HUDEP-2 (cell line): ENCODE results near the gene TSPAN12.
A peak's percentile ranks its signal among the peaks of the same experiment; 100 is the strongest.
"Not testable (repeated sequence)": the region's sequence is repeated elsewhere in the genome, so short reads cannot be mapped to it uniquely, and the experiment has no call there.

Experiments used
- DNase-seq, 76 experiments: peaks; one replicate each; lab custom pipeline; 2025; ENCODE audit not compliant: unreplicated experiment in 76 of 76; lab: John Stamatoyannopoulos, UW

Gene TSPAN12, protein sequence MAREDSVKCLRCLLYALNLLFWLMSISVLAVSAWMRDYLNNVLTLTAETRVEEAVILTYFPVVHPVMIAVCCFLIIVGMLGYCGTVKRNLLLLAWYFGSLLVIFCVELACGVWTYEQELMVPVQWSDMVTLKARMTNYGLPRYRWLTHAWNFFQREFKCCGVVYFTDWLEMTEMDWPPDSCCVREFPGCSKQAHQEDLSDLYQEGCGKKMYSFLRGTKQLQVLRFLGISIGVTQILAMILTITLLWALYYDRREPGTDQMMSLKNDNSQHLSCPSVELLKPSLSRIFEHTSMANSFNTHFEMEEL

GRCh38 chr7:120857588-120858573 is at the start of gene TSPAN12:
Gene TSPAN12 (minus strand): TSS chr7:120858144. CDS start chr7:120856763, 1,381 bp downstream.
- DNase-seq, result peak in 47 of 76 experiments; percentile 8 to 70 (median 31)

GRCh38 chr7:120898715-120899499 is 41.0 kb upstream of the TSPAN12 start:
- no peak for DNase-seq

DNA sequence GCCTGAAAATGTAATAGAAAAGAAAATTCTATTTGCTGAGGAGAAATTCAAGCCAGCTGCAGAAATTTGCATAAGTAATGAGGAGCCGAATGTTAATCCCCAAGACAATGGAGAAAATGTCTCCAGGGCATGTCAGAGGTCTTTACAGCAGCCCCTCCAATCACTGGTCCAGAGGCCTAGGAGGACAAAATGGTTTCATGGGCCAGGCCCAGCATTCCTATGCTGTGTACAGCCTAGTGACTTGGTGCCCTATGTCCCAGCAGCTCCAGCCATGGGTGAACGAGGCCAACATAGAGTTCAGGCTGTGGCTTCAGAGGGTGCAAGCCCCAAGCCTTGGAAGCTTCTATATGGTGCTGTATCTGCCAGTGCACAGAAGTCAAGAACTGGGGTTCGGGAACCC is 37.3 kb upstream of the TSPAN12 start:
- DNase-seq, result not testable (repeated sequence)

DNA sequence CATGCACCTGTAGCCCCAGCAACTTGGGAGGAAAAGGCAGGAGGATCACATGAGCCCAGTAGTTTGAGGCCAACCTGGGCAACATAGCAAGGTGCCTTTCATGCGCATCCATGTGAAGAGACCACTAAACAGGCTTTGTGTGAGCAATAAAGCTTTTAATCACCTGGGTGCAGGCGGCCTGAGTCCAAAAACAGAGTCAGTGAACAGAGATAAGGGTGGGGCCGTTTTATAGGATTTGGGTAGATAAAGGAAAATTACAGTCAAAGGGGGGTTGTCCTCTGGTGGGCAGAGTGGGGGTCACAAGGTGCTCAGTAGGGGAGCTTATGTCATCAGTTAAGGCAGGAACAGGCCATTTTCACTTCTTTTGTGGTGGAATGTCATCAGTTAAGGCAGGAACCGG is 27.7 kb upstream of the TSPAN12 start:
- DNase-seq, result peak in 1 of 76 experiments; percentile 1

GRCh38 chr7:120877701-120878100 is 19.8 kb upstream of the TSPAN12 start:
- DNase-seq, result no peak

GRCh38 chr7:120876922-120877321 is 19.0 kb upstream of the TSPAN12 start:
- no peak for DNase-seq

DNA sequence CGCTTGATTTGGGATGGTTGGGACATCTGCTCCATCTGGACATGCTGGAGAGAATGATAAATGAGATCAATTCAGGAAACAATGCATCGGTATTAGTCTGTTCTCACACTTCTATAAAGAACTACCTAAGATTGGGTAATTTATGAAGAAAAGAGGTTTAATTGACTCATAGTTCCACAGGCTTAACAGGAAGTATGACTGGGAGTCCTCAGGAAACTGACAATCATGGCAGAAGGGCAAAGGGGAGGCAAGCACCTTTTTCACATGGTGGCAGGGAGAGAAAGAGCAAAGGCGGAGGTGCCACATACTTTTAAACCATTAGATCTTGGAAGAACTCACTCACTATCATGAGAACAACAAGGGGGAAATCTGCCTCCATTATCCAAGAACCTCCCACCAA is 16.8 kb upstream of the TSPAN12 start:
- DNase-seq, result no peak

- DNase-seq, result no peak
These were observed 16.1 kb upstream of the TSPAN12 start for GRCh38 chr7:120874016-120874415.

GRCh38 chr7:120873401-120873800 is 15.5 kb upstream of the TSPAN12 start:
- DNase-seq, result no peak

DNA sequence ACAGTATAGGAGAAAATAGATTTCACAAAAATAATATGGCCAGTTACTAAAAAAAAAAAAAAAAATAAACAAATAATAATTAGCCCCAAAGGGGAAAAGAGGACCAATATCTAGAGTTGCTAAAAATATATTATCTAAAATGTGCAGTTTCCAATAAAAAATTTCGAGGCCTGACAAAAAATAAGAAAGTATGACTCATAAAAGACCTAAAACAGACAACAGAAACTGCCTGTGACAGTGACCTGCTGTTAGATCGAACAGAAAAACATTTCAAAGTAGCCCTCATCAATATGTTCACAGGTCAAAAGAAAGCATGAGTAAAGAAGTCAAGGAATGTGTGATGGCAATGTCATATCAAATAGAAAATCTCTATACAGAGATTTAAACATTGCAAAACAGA is 11.8 kb upstream of the TSPAN12 start:
- no peak for DNase-seq

- no peak for DNase-seq
These were observed 10.0 kb upstream of the TSPAN12 start for GRCh38 chr7:120867932-120868331.

DNA sequence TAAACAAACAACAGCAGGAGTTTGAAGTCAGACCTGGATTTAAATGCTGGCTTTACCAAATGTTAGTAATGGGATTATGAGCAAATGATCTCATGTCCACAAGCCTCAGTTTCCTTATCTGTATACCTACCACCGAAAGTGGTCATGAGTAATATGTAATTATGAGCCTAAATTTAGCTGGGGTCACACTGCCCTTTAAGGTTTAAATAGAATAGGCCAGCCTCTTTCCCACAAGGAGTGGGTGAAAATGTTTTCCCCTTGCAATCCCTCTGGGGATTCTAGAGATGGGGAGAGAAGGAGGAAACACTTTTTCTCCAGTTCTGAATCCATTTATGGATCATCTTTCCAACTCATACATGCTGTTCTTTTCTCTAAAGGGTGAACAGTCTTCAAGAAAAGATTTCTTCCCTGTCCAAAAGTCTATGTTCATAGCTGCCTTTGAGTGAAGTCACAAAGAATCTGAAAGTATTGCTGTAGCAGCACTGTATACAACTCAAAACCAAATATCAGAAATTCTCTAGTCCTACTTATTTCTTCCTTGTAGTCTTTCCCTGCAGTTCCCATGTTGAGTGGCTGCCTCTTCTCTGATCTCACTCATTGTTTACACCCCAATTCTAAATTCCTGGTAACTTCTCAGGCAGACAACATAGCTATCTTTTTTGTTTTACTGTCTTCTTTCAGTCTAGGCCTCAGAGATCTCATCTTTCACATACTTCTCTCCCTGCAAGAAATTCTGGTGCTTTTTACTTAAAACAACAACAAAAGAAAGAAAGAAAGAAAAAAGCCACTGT is 7.4 kb upstream of the TSPAN12 start:
- DNase-seq, result no peak

- no peak for DNase-seq
These were observed 6.4 kb upstream of the TSPAN12 start for GRCh38 chr7:120864141-120864900.

- no peak for DNase-seq
These were observed 5.1 kb upstream of the TSPAN12 start for GRCh38 chr7:120862987-120863590.

- no peak for DNase-seq
These were observed 2.2 kb upstream of the TSPAN12 start for GRCh38 chr7:120860156-120860555.

DNA sequence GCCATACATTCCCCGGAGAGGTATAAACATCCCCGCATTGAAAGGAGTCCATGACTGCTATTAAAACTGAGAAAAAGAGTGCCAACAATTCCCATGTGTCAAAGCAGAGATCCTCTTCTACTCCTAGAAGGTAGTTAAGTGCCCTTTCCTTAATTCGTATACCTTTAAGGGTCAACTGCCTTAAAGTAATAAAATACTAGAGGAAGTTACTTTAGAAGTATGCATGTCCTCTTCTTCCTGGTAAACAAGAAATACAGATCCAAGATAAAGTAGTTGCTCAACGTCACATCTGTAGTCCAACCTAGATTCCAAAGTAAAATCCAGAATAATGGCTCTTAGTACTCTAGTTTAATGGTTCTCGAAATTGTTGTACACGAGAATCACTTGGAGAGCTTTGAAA is 1.5 kb upstream of the TSPAN12 start:
- no peak for DNase-seq

DNA sequence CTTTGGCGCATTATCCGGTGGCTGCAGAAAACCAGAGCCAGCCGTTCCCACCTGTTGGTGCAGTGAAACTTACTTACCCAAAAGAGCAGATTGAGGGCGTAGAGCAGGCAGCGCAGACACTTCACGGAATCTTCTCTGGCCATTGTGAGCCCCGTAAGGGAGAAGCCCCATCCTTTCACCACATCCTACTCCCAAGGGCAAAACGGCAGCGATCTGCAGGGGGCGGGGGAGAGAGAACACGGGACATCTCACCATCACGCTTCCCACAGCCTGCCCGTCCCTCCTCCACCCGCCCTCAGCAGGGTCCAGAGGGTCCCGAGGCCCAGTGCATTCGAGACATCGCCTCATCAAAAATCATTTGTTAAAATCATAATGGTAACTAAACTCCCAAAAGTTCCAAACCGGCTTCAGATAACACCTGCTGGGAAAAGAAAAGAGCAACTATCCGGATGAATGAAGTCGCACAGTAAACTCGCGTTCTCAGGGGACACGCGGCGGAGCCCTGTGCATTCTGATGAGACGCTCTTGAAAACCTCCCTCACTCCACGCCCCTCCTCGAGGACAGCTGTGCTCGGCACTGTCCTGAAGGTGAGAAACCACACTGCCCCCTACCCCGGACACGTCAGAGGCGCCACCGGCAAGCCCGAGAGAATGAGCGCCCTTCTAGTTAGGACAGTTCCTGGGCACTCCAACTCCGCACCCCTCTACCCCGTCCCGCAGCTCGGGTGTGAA is 1.2 kb downstream of the TSPAN12 start:
- peak in 6 of 76 experiments; percentile 0 to 25 (median 2) for DNase-seq

DNA sequence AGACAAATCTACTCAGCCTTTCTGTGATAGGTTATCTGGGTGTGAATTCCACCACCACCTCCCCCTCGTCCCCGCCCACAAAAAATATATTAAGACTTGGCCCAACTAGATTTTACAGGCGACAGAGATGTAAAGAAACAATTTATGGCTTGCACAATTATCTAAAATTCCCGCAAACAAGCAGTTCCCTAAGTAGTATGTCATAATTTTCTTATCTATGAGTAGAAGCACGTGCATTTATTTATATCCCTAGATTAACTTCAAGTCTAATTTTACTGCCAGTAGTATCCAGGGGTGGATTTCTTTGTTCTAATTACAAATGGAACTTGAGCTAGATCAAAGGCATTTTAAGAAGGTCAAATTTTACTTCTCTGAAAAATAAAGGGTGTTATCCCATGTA is 1.7 kb downstream of the TSPAN12 start:
- DNase-seq, result no peak
